A673 (cell line): ENCODE measurements around the gene TMA16.
A peak's percentile ranks its signal among the peaks of the same experiment; 100 is the strongest.

ENCODE experiments used
- CTCF ChIP-seq: fragments of 300-800, 200-600 bp; sonication (generic); conservative IDR thresholded peaks from 2 replicates; pipeline ENCODE4 v1.5.1; 2017; ENCODE audit warnings: low read depth, mild to moderate bottlenecking, antibody characterized with exemption, low read length, moderate library complexity, mixed read lengths
- EZH2 ChIP-seq: fragments of 200-600 bp; sonication (generic); IDR thresholded peaks from 2 replicates; pipeline ENCODE4 v1.6.1; 2017; ENCODE audit warnings: borderline replicate concordance, low read depth, mild to moderate bottlenecking, mixed read lengths, antibody characterized with exemption, low read length; ENCODE audit not compliant: poor library complexity, severe bottlenecking

DNA sequence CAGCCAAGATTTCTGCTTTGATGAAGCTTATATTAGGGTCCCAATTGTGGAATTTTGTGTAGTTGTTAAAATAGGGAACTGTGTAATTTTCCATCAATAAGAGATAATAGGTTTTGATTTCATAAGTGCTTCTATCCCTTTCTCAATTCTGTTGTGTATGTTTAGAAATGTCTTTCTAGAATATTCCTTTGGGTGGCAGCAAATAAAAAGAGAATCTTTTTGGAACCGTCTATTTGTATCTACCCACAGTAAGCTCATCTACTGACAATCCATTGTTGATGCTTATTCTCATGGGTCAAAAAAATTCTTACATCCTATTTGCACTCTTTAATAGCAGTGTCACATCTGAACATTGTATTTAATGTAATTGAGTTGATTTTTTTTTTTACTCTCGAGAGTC, 61.7 kb downstream of the TMA16 start:
- peak; percentile 54 for TF ChIP-seq CTCF
- no peak for TF ChIP-seq EZH2
